Neural cell (in vitro differentiated cells): Measurements from ENCODE around the gene ME1.

Experiments
- EP300 ChIP-seq: fragments of 450-650 bp; conservative IDR thresholded peaks from 2 replicates; pipeline ENCODE4 v1.6.1; 2014; ENCODE audit warnings: antibody characterized with exemption, mild to moderate bottlenecking, moderate library complexity; ENCODE audit not compliant: poor library complexity, severe bottlenecking
- MXI1 ChIP-seq: fragments of 450-650 bp; conservative IDR thresholded peaks from 2 replicates; pipeline ENCODE4 v1.6.1; 2014; ENCODE audit warnings: antibody characterized with exemption, mild to moderate bottlenecking; ENCODE audit not compliant: poor library complexity, severe bottlenecking
- RAD21 ChIP-seq: fragments of 450-650 bp; conservative IDR thresholded peaks from 2 replicates; pipeline ENCODE4 v1.6.1; 2014; ENCODE audit warnings: antibody characterized with exemption, mild to moderate bottlenecking, moderate library complexity
- TAF1 ChIP-seq: IDR thresholded peaks from 2 replicates; pipeline ENCODE4 v1.6.1; 2012; ENCODE audit warnings: low read depth
- TF ChIP-seq, protein P1 (sequence below): fragments of 450-650 bp; IDR thresholded peaks from 2 replicates; pipeline ENCODE4 v1.5.1; 2014; ENCODE audit warnings: antibody characterized with exemption, mild to moderate bottlenecking, moderate library complexity; ENCODE audit not compliant: poor library complexity, severe bottlenecking
- TF ChIP-seq, protein P2 (sequence below): IDR thresholded peaks from 2 replicates; pipeline ENCODE4 v1.6.1; 2012; ENCODE audit warnings: borderline replicate concordance

DNA sequence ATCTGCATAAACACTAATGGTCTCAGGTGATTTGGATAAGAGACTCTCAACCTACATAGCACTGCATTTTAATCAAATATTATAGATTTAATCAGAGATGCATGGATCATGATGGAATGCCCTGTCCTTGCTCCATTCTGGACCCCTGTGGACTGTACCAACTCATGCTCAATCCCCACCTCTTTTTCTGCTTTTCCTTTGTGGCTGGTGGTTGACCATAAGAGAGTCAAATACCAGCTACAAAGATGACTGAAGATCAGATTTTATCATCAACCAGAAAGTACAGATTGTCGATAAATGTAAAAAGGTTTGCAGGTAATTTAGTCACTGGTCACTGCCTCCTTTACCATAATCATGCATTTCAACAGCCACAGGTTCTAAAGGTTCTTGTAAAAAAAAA, 116.2 kb downstream of the ME1 start:
- TF ChIP-seq, protein P1, sequence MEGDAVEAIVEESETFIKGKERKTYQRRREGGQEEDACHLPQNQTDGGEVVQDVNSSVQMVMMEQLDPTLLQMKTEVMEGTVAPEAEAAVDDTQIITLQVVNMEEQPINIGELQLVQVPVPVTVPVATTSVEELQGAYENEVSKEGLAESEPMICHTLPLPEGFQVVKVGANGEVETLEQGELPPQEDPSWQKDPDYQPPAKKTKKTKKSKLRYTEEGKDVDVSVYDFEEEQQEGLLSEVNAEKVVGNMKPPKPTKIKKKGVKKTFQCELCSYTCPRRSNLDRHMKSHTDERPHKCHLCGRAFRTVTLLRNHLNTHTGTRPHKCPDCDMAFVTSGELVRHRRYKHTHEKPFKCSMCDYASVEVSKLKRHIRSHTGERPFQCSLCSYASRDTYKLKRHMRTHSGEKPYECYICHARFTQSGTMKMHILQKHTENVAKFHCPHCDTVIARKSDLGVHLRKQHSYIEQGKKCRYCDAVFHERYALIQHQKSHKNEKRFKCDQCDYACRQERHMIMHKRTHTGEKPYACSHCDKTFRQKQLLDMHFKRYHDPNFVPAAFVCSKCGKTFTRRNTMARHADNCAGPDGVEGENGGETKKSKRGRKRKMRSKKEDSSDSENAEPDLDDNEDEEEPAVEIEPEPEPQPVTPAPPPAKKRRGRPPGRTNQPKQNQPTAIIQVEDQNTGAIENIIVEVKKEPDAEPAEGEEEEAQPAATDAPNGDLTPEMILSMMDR = no peak
- TF ChIP-seq, protein P2, sequence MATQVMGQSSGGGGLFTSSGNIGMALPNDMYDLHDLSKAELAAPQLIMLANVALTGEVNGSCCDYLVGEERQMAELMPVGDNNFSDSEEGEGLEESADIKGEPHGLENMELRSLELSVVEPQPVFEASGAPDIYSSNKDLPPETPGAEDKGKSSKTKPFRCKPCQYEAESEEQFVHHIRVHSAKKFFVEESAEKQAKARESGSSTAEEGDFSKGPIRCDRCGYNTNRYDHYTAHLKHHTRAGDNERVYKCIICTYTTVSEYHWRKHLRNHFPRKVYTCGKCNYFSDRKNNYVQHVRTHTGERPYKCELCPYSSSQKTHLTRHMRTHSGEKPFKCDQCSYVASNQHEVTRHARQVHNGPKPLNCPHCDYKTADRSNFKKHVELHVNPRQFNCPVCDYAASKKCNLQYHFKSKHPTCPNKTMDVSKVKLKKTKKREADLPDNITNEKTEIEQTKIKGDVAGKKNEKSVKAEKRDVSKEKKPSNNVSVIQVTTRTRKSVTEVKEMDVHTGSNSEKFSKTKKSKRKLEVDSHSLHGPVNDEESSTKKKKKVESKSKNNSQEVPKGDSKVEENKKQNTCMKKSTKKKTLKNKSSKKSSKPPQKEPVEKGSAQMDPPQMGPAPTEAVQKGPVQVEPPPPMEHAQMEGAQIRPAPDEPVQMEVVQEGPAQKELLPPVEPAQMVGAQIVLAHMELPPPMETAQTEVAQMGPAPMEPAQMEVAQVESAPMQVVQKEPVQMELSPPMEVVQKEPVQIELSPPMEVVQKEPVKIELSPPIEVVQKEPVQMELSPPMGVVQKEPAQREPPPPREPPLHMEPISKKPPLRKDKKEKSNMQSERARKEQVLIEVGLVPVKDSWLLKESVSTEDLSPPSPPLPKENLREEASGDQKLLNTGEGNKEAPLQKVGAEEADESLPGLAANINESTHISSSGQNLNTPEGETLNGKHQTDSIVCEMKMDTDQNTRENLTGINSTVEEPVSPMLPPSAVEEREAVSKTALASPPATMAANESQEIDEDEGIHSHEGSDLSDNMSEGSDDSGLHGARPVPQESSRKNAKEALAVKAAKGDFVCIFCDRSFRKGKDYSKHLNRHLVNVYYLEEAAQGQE = no peak
- TF ChIP-seq RAD21 (no peak), TAF1 (no peak), MXI1 (no peak), EP300 (no peak)
